AG08395 (cell line): ENCODE measurements around the gene KSR2.

ENCODE experiments used
- DNase-seq: peaks from one replicate; pipeline ENCODE4 v3.0.0; 2012; ENCODE audit warnings: mixed read lengths, low spot score

The KSR2 gene

GRCh38 chr12:117403586-117404139, 565.1 kb downstream of the KSR2 start:
- DNase-seq = no peak
